Measurements from ENCODE around the gene ELMOD3. TPM values are rescaled to one million over a fixed set of nuclear protein-coding genes. Genes with fewer than 3 reads are reported as not detected.

ELMOD3 gene
- total and polyA plus RNA-seq, 9 of the 15 experiments (the other 6 are each of a cell fraction or from before 2014, with no cell fraction given) = 2.7 to 18.7 (median 11.6) TPM

GRCh38 chr2:85414761-85415553, 60.4 kb downstream of the ELMOD3 start (continued):
- TF ChIP-seq CTBP1 (IDR thresholded peaks at IDR 0.05; ENCODE audit: borderline replicate concordance) = peak; percentile 29
- no peak for TF ChIP-seq PHB (CRISPR knock-in tag; IDR thresholded peaks at IDR 0.05)
- TF ChIP-seq CBX3 (IDR thresholded peaks at IDR 0.05; ENCODE audit: borderline replicate concordance in 1 of 2, low read length in 2 of 2) = no peak
- TF ChIP-seq XRCC4 (IDR thresholded peaks at IDR 0.05; ENCODE audit: extremely low read depth, insufficient read depth, insufficient read length) = no peak
- TF ChIP-seq GTF2E2 (tag; IDR thresholded peaks at IDR 0.05) = no peak
- no peak for TF ChIP-seq TSHZ1 (CRISPR knock-in tag; IDR thresholded peaks at IDR 0.05)
- TF ChIP-seq THRAP3 (IDR thresholded peaks at IDR 0.05; ENCODE audit: borderline replicate concordance) = no peak
- TF ChIP-seq, protein P1, sequence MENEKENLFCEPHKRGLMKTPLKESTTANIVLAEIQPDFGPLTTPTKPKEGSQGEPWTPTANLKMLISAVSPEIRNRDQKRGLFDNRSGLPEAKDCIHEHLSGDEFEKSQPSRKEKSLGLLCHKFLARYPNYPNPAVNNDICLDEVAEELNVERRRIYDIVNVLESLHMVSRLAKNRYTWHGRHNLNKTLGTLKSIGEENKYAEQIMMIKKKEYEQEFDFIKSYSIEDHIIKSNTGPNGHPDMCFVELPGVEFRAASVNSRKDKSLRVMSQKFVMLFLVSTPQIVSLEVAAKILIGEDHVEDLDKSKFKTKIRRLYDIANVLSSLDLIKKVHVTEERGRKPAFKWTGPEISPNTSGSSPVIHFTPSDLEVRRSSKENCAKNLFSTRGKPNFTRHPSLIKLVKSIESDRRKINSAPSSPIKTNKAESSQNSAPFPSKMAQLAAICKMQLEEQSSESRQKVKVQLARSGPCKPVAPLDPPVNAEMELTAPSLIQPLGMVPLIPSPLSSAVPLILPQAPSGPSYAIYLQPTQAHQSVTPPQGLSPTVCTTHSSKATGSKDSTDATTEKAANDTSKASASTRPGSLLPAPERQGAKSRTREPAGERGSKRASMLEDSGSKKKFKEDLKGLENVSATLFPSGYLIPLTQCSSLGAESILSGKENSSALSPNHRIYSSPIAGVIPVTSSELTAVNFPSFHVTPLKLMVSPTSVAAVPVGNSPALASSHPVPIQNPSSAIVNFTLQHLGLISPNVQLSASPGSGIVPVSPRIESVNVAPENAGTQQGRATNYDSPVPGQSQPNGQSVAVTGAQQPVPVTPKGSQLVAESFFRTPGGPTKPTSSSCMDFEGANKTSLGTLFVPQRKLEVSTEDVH (IDR thresholded peaks at IDR 0.05; ENCODE audit: low read depth, partially characterized antibody) = no peak
- TF ChIP-seq ZKSCAN1 (IDR thresholded peaks at IDR 0.05; ENCODE audit: low read depth, low read length) = peak; percentile 73; the same call in 1 of the 2 replicates
- no peak for TF ChIP-seq RBM17 (IDR thresholded peaks at IDR 0.05; ENCODE audit: borderline replicate concordance, low read depth, low read length)
- no peak for TF ChIP-seq ZFP30 (CRISPR knock-in tag; IDR thresholded peaks at IDR 0.05; ENCODE audit: borderline replicate concordance)
- TF ChIP-seq BHLHE40 (IDR thresholded peaks at IDR 0.05; ENCODE audit: low read length) = peak; percentile 5; the same call in 1 of the 2 replicates
- no peak for TF ChIP-seq HDAC3 (IDR thresholded peaks at IDR 0.05; ENCODE audit: borderline replicate concordance, partially characterized antibody)
- TF ChIP-seq YBX1 (IDR thresholded peaks at IDR 0.05) = no peak
- no peak for TF ChIP-seq GTF2A2 (tag; IDR thresholded peaks at IDR 0.05)
- TF ChIP-seq MTA1 (IDR thresholded peaks at IDR 0.05; ENCODE audit: borderline replicate concordance) = no peak
- TF ChIP-seq ZBED1 (IDR thresholded peaks at IDR 0.05) = no peak
- TF ChIP-seq GABPB2 (CRISPR knock-in tag; conservative IDR thresholded peaks at IDR 0.05) = no peak
- TF ChIP-seq GABPA (tag; conservative IDR thresholded peaks at IDR 0.05; ENCODE audit: low read depth) = peak; percentile 42; the same call in 1 of the 2 replicates
- no peak for TF ChIP-seq MEF2D (tag; conservative IDR thresholded peaks at IDR 0.05; ENCODE audit: low read depth)
- TF ChIP-seq ELF1 (tag; IDR thresholded peaks at IDR 0.05) = peak; percentile 60; the same call in 1 of the 2 replicates
- TF ChIP-seq MTA3 (IDR thresholded peaks at IDR 0.05; ENCODE audit: borderline replicate concordance) = 0 out of 2 replicates have a peak, but pooled peaks have one; percentile 46

Measured in K562 (cell line).